Measurements from ENCODE around the gene RNF17.

DNA sequence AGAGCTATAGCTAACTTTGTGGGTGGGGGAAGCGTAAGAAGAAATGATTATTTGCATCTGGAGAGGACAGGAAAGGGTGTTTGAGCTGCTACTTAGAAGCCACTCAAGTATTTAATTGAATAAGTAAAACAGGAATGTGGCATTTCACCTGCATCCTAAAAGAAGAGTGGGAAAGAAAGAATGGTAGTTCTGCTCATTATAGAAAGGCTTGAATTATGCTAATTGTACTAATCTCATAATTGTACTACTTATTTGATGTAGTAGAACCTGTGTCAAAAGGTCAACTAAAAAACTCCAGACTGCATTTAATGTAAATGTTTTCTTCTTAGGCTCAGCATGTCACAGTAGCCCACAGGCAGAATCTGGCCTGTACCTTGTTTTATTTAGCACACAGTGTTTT is 113.6 kb downstream of the RNF17 start:
- no peak for TF ChIP-seq POLR2A (IDR thresholded peaks at IDR 0.05; ENCODE audit: control extremely low read depth in 1 of 2, low read depth in 2 of 2, low read length in 2 of 2)
- TF ChIP-seq GABPA (IDR thresholded peaks at IDR 0.05; ENCODE audit: borderline replicate concordance, insufficient read depth, low read length): no peak
- TF ChIP-seq ATF3 (IDR thresholded peaks at IDR 0.05; ENCODE audit: insufficient read depth, low read depth, low read length): no peak
- no peak for TF ChIP-seq CREB1 (IDR thresholded peaks at IDR 0.05)
- no peak for TF ChIP-seq EZH2 (IDR thresholded peaks at IDR 0.05; ENCODE audit: low read depth, low read length, severe bottlenecking)
- no peak for TF ChIP-seq YY1 (IDR thresholded peaks at IDR 0.05; ENCODE audit: low read depth, low read length)
- TF ChIP-seq GTF2F1 (IDR thresholded peaks at IDR 0.05; ENCODE audit: borderline replicate concordance, low read depth, low read length): no peak
- no peak for TF ChIP-seq POLR2AphosphoS5 (IDR thresholded peaks at IDR 0.05; ENCODE audit: low read depth, low read length)
- no peak for TF ChIP-seq CTCF (IDR thresholded peaks at IDR 0.05; ENCODE audit: control extremely low read depth in 1 of 3, insufficient read depth in 1 of 3, low read depth in 1 of 3, low read length in 3 of 3)
